SH-SY5Y (cell line): ENCODE data around the gene RPA1.

Experiments used
- GATA2 ChIP-seq: IDR thresholded peaks from 2 replicates; pipeline ENCODE4 v1.6.1; 2011; ENCODE audit warnings: mild to moderate bottlenecking, low read depth, low read length
- GATA3 ChIP-seq: IDR thresholded peaks from 2 replicates; pipeline ENCODE4 v1.6.1; 2011; ENCODE audit warnings: low read depth, mild to moderate bottlenecking, low read length, moderate library complexity

- TF ChIP-seq GATA3 = no peak
- TF ChIP-seq GATA2 = no peak
Measured at GRCh38 chr17:1880851-1881630, 51.2 kb downstream of the RPA1 start.
